GM21360 (cell line): ENCODE data around the gene OR4K5.
"Not testable (repeated sequence)": the region's sequence is repeated elsewhere in the genome, so short reads cannot be mapped to it uniquely, and the experiment has no call there.

Source experiments
- ATAC-seq: cut with Tn5 transposase; IDR thresholded peaks from one replicate; pipeline ENCODE4 v1.9.1; 2021; ENCODE audit warnings: mild to moderate bottlenecking, moderate library complexity; ENCODE audit not compliant: unreplicated experiment

The OR4K5 gene

DNA sequence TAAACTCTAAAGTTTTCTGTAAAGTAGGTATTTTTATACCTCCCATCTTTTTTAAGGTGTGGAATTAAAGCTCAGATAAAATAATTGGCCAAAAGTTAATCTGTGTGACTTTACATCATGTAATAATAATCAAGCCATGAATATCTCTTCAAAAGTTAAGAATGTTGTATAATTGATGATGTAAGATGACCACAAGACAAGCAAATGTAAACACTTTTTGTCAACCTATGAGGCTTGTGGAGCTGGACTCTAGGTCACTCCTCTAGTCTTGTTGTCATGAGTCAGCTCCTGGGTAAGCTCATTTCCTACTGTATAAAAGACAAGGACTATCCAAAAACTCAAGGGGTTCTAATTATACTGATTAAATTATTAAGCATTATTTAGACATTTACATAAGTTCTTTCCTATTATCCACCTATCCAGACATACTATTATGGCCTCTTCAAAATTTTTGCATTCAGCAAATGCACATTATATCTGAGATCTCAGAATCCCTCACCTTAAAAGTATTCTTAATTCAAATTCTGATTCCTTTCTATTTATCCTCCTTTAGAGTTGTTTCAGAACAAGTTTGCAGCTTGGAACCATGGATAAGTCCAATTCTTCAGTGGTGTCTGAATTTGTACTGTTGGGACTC lies at the start of gene OR4K5:
TSS of gene OR4K5 (plus strand) at position 587 of the 637 bp plus-strand sequence. CDS start at position 587, 0 bp downstream.
- ATAC-seq = no peak

DNA sequence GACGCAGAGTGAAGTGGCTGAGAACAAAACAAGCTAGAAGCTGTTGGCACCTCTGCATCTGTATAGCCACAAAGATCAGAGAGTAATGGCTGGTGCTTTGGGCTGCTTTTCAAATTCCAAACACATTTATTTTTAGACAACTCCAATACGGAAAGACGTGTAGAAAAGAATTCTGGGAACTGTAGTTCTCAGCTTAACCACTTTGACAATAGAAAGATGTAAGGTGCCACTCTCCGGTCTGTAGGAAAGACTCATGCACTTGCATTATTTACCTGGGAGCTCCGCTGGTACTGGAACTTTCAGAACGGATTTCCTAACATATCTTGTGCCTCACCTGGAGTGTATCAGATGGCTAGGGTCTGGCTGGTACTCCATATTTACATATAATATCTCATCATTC lies 47.2 kb upstream of the OR4K5 start:
- ATAC-seq = no peak

DNA sequence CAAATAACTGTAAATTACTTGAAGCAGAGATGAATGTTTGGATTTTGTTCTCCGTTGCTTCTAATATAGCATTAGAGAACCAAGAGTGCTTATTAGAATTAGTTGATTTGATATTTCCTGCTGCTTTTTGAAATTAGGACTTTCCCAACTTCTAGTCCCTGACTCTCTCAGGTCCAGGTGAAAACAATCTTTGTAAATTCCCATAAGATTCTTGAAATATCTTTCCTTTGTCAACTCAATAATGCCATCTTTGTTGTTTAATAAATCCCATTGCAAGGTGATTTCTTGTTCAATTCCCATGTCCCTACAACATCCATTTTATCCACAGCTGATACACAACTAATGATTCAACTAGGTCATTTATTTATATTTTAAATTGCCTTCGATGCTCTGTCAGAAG lies 45.6 kb upstream of the OR4K5 start, which contains the start of gene OR4K2:
TSS of gene OR4K2 (plus strand) at position 301 of the 400 bp plus-strand sequence. CDS start 1,126 bp downstream, outside the sequence.
- no peak for ATAC-seq

- no peak for ATAC-seq
Measured at GRCh38 chr14:19878029-19878642, 42.3 kb upstream of the OR4K5 start.

DNA sequence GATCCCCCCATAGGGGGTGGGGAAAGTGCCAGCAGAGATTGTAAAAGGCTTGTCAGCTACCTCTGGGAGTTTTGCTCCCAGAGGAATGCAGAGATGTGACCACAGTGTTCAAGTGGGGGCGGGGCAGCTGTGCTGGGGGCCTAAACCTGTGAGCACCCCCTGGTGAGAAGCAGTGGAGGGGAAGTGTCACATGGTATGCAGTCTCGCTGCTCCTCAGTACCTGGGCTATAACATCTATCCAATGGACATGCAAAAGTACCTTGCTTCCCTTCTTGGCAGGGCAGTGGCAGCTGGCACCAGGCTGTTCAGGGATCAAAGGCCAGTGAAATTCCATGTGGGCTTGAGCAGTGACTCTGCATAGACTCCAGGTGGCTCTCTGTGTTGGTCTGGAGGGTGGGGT lies 25.1 kb upstream of the OR4K5 start:
- ATAC-seq = no peak

- no peak for ATAC-seq
Measured at GRCh38 chr14:19900999-19901398, 19.4 kb upstream of the OR4K5 start.

DNA sequence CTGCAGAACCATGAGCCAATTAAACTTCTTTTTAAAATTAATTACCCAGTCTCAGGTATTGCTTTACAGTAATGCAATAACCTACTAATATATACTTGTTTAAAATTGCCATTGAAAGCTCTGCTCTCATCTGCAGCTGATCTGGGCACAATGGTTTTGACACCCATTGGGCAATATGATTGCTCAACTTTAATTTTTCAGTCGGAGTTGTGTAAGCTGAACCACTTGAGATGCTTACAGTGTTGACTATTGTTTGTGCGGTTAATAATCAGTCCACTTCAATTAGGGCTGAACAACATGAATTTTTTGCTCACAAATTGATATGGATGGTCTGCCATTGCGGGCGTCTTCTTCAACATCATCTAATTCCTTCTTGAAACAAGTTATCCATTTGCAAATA lies 18.0 kb upstream of the OR4K5 start:
- ATAC-seq = no peak

GRCh38 chr14:19906665-19907064 lies 13.7 kb upstream of the OR4K5 start:
- ATAC-seq = no peak

GRCh38 chr14:19911114-19911513 lies 9.3 kb upstream of the OR4K5 start:
- no peak for ATAC-seq

GRCh38 chr14:19917243-19917642 lies 3.2 kb upstream of the OR4K5 start:
- ATAC-seq = no peak

DNA sequence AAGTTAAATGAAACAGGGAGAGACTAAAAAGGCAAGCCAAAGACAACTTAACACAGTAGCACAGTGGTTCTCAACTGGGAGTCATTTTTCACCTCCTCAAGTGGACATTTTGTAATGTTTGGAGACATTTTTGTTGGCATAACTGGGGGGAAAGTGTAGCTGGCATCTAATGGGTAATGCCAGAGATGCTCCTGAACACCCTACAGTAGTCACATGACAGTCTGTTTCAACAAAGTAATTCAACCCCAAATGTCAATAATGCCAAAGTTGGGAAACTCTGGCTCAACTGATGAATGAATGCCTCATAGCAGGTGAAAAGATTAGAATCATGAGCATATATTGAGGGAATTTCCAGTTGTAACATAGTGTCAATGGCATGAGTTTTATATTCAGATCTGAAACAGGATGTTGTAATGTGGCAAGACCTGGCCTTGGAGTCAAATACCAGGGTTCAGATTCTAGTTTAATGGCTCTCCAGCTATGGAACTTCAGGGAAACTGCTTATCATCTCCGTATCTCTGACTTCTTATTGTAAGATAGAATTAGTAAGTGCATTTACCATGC lies 2.4 kb upstream of the OR4K5 start:
- ATAC-seq = no peak

DNA sequence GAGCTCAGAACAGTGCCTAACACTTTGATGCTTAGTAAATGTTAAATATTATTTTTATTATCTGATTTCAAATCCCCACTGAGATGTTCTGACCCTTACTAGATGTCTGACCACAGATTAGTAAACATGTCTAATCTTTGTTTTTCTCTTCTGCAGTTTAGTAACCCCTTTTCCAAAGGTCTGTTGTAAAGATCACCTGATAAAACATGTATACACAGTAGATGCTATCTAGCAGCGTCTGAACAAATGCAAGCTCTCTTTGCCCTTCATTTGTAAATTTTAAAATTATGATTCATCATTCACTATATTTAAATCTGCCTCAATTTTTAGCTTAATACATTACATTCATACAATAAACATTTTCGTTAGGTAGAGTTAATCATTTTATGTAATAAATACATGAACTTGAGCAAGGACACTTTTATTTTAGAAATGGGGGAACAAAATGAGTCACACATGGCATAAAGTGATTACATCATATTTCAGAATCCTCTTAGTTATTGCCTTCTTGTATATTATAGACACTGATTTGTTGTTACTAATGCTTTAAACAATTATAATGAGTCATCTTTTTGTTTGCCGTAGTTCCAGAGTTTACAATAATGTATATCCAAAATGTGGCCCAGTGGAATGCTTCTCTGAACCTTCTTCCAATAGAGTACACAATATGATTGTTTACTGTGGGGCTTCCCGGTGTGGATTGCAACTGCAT lies 1.7 kb upstream of the OR4K5 start:
- ATAC-seq = no peak

GRCh38 chr14:19930617-19931016 lies 10.2 kb downstream of the OR4K5 start, which contains the start of gene OR4K1:
OR4K1 (plus strand) TSS chr14:19930917; CDS start chr14:19935667, 4,750 bp downstream.
- no peak for ATAC-seq

DNA sequence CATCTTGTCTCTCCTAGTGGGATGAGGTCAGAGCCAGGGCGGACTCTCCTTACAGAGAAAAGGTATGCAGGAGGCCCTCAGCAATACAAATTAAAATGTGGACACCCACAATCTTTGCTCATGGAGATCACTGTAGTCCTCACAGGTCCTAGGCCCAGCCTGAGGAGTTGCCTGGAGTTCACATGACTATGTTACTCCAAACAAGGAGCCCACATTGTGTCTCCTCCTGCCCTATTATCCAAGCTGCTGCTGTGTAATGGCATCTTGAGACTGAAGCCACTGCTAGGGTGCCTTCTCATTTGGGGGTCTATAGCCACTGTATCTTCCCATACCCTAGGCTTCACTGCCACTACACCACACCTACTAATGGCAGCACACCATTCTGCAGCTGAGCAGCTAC lies 21.3 kb downstream of the OR4K5 start:
- no peak for ATAC-seq

- ATAC-seq = no peak
Measured at GRCh38 chr14:19947413-19948090, 27.1 kb downstream of the OR4K5 start.

GRCh38 chr14:19949218-19949617 lies 28.8 kb downstream of the OR4K5 start:
- no peak for ATAC-seq

GRCh38 chr14:19969735-19970134 lies 49.3 kb downstream of the OR4K5 start:
- not testable (repeated sequence) for ATAC-seq
